Urinary bladder (tissue), 4 donors: ENCODE measurements around the gene ATXN3. TPM values are rescaled to one million over a fixed set of nuclear protein-coding genes. Genes with fewer than 3 reads are reported as not detected.

ENCODE experiments used
- DNase-seq: peaks from one replicate; pipeline ENCODE4 v3.0.0-alpha.2; 2015; ENCODE audit errors: extremely low spot score
- H3K27ac ChIP-seq: one replicate; pipeline ENCODE4 v1.5.1; 2013; ENCODE audit warnings: low read depth, mild to moderate bottlenecking, moderate library complexity
- H3K36me3 ChIP-seq: one replicate; pipeline ENCODE4 v1.6.1; 2013; ENCODE audit warnings: mild to moderate bottlenecking, moderate library complexity; ENCODE audit not compliant: insufficient read depth
- H3K4me1 ChIP-seq: one replicate; pipeline ENCODE4 v1.6.1; 2013; ENCODE audit warnings: mild to moderate bottlenecking, moderate library complexity; ENCODE audit not compliant: insufficient read depth
- H3K4me3 ChIP-seq: one replicate; pipeline ENCODE4 v1.5.1; 2013; ENCODE audit warnings: low read depth, low read length
- WGBS: extraction: QIAGEN DNeasy Blood & Tissue Kit; methylation state at CpG from one replicate; pipeline ENCODE4 v1.1.7; 2013; 5-methylcytosine and 5-hydroxymethylcytosine counted together
- polyA plus RNA-seq: library from polyadenylated mRNA; stranded (reverse); fragments of 200-250 nt; gene quantifications from one replicate; pipeline ENCODE4 v1.2.3, GENCODE V29; 2013
- total RNA-seq: library from RNA; depleted of rRNA; stranded (reverse); fragments of >200 nt; gene quantifications from one replicate; pipeline ENCODE4 v1.2.3, GENCODE V29; 2014
- donor health status: healthy with polysubstance abuse.
- donor health status: healthy.

Gene ATXN3
- total RNA-seq (68.0 TPM), polyA plus RNA-seq (14.9 TPM)

DNA sequence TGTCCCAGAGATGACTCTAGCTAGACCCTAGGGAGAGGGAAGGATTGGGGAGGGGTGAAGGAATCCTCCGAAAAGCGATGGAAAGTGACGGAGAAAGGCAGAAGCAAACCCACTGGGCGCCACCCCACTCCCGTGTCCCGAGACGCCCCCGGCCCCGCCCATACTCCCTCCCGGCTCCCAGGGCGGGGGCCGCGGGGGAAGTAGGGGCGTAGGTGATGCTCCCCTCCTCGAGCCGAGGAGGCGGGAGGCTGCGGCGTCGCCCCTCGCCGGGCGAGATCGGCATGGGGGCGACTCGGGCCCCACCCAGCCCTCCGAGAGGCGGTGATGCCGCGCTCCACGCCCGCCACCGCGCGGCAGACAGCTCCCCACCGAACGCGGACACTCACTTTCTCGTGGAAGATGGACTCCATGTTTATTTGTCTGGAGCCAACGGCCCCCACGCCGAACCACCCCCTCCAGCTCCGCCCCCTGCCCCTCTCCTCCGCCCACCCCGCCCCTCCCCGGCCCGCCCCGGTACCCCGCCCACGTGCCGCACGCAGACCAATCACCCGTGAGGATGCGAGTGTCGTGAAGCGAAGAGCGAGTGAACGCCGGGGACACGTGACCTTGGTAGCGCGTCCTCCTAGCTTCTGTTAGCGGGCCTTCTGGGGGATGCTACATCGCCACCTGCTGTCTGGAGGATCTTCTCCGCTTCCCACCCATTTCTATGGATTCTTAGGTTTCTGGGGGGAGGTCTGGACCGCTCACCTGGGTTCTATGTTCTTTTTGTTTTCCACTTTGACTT, at the start of gene ATXN3:
TSS of gene ATXN3 (minus strand) at position 440 of the 784 bp plus-strand sequence. CDS start at position 410, 30 bp downstream.
- Histone ChIP-seq H3K4me1 (peaks cover 2% of the 10 kb centered on the region), H3K27ac (peak within 1 kb of the TSS; percentile 95), H3K36me3 (no peaks in the 10 kb centered on the region), H3K4me3 (peak within 1 kb of the TSS; percentile 77)
- WGBS, result under 1% methylated on average over 66 of the region's 66 CpGs
- peak; percentile 95 for DNase-seq

DNA sequence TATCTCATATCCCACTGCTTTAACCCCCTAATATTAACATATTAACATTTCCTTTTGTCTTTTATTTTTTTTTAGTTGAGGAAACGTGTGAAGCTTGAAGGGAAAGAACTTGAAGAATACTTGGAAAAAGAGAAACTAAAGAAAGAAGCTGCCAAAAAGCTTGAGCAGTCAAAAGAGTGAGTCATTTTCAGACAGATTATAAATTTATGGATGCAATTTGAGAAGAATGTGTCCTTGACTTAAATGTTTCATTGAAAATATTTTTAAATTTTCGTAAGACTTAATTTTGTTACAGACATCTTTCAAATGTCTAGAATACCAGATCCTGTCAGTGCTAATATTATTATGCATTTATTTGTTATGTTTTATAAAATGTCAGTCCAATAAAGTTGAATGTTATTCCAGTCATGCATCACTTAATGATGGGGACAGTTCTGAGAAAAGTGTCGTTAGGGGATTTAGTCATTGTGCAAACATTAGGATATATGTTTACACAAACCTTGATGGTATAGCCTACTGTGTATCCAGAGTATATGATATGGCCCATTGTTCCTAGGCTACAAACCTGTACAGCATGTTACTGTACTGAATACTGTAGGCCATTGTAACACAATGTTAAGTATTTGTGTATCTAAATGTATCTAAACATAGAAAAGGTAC, 48.0 kb upstream of the ATXN3 start:
- WGBS, result 75% methylated on average over 3 of the region's 3 CpGs
- Histone ChIP-seq H3K4me3 (no peak overlapping the region), H3K27ac (no peak overlapping the region), H3K36me3 (peaks cover 10% of the 10 kb centered on the region), H3K4me1 (no peaks in the 10 kb centered on the region)
- no peak for DNase-seq

DNA sequence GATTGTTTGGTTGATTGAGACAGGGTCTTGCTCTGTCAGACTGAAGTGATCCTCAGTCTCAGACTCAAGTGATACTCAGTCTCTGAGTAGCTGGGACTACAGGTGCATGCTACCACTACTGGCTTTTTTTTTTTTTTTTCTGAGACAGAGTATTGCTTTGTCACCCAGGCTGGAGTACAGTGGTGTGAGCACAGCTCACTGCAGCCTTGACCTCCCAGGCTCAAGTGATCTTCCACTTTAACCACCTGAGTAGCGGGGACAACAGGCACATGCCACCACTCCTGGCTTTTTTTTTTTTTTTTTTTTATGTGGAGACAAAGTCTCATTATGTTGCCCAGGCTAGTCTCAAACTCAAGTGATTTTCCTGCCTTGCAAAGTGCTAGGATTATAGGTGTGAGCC, 47.2 kb upstream of the ATXN3 start:
- 97% methylated on average over 1 of the region's 1 CpG for WGBS
- DNase-seq, result no peak
- no peaks in the 10 kb centered on the region for H3K4me1 ChIP-seq
- no peak overlapping the region for H3K27ac ChIP-seq
- no peak overlapping the region for H3K4me3 ChIP-seq
- peaks cover 9% of the 10 kb centered on the region for H3K36me3 ChIP-seq

DNA sequence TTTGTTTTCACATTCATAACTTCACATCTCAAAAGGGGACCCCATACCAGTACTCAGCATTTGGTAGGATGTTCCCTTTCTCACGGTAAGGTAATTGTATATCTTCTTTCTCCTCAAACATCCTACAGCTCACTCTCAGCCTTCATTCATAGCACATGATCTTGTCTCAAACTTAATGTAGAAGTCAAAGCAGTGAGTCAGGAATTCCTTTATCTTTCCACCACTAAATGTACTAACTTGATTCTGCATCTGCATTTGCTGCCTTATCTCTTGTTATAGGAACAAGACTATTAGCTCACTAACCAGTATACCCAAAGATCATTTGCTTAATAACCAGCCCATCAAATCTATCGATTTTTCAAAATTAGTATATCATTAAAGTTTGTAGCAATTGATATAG, 38.3 kb upstream of the ATXN3 start:
- H3K4me3 ChIP-seq, result no peak overlapping the region
- no peaks in the 10 kb centered on the region for H3K4me1 ChIP-seq
- no peak overlapping the region for H3K27ac ChIP-seq
- WGBS, result 92% methylated on average over 2 of the region's 2 CpGs
- DNase-seq, result no peak
- H3K36me3 ChIP-seq, result peaks cover 1% of the 10 kb centered on the region

DNA sequence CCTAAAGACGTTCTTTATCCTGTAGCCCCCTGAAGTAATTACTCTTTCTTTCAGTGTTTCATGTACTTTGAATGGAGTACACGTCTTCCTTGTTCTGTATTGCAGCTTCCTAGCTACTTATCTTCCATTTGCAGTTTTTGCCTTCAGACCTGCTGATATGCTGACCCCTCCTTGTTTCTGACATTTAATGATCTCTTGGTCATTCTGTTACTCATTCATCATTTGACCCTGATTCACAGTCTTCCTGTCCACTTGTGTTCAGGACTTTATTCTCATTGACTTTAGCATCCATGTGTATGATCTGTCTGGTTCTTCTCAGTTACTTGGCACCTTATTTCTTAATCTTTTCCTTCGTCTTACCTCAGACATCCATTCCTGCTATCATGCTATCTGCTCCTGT, 37.6 kb upstream of the ATXN3 start:
- no peak overlapping the region for H3K4me3 ChIP-seq
- WGBS, result 85% methylated on average over 3 of the region's 3 CpGs
- no peaks in the 10 kb centered on the region for H3K4me1 ChIP-seq
- peaks cover 1% of the 10 kb centered on the region for H3K36me3 ChIP-seq
- no peak for DNase-seq
- no peak overlapping the region for H3K27ac ChIP-seq

DNA sequence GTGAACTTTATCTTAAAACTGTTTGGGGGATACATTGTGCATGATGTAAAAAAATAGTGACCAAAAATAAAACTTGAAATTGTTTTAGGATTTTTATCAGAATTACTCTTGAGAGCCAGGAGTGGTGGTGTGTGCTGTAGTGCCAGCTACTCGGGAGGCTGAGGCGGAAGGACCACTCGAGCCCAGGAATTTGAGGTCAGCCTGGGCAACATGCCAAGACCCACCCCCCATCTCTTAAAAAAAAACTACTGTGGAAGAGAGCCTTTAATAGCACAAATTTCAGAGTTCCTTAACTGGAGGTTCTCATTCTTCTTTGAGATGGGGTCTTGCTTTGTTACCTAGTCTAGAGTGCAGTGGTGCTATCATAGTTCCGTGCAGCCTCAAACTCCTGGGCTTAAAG, 36.9 kb upstream of the ATXN3 start:
- 75% methylated on average over 4 of the region's 4 CpGs for WGBS
- DNase-seq, result no peak
- no peak overlapping the region for H3K4me3 ChIP-seq
- H3K27ac ChIP-seq, result no peak overlapping the region
- no peaks in the 10 kb centered on the region for H3K4me1 ChIP-seq
- peaks cover 1% of the 10 kb centered on the region for H3K36me3 ChIP-seq

DNA sequence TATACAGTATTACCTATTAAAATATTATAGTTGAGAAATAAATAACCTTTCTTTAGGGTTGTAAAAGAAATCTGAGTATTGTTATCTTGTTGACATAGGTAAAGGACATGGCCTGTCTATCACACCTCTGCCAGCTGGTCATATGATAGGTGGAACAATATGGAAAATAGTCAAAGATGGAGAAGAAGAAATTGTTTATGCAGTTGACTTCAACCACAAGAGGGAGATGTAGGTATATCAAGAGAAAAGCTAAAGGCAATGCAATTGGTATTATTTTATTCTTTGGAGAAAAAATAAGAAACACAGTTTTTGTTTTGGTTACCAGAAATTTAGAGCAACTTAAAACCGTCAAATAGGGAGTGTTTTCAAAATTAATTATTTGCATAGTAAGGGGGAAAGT, 28.9 kb upstream of the ATXN3 start:
- peaks cover 2% of the 10 kb centered on the region for H3K36me3 ChIP-seq
- H3K4me3 ChIP-seq, result no peak overlapping the region
- DNase-seq, result no peak
- no peak overlapping the region for H3K27ac ChIP-seq
- 40% methylated on average over 1 of the region's 1 CpG for WGBS
- H3K4me1 ChIP-seq, result no peaks in the 10 kb centered on the region

DNA sequence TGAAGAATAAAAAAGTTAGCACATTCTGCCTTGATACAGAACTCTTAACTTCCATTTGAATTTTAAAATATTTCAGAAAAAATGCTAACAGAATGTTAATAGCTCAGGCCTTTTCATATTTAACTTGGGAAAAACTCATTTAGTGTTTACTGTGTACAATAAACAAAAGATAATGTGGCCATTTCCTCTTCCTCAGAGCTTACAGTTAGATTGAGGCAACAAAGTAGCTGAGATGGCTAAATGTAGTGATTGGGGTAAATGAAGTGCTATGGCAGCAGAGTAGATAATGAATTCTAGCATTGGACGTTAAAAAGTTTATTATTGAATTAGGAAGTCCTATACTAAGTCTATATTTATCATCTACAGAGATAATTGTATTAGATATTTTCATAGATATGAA, 28.1 kb upstream of the ATXN3 start:
- Histone ChIP-seq H3K36me3 (peaks cover 2% of the 10 kb centered on the region), H3K27ac (no peak overlapping the region), H3K4me1 (no peaks in the 10 kb centered on the region), H3K4me3 (no peak overlapping the region)
- 53% methylated on average over 1 of the region's 1 CpG for WGBS
- no peak for DNase-seq

DNA sequence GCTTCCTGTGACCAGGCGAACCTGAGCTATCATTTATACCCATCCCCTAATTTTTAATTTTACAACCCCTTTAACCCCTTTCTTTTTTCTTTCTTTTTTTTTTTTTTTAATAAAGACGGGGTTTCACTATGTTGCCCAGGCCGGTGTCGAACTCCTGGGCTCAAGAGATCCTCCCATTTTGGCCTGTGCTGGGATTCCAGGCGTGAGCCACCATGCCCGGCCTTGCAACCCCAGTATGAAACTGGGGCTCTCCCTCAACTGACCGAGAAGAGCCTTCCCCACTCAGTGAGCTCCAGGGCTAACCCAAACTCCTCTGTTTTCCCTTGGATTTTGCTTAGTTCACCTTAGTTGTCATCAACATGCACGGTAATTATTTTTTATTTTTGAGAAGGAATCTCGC, 16.4 kb upstream of the ATXN3 start:
- 33% methylated on average over 9 of the region's 9 CpGs for WGBS
- DNase-seq, result no peak
- H3K36me3 ChIP-seq, result peaks cover 2% of the 10 kb centered on the region
- H3K27ac ChIP-seq, result no peak overlapping the region
- no peaks in the 10 kb centered on the region for H3K4me1 ChIP-seq
- peak overlapping the region; percentile 69 for H3K4me3 ChIP-seq

DNA sequence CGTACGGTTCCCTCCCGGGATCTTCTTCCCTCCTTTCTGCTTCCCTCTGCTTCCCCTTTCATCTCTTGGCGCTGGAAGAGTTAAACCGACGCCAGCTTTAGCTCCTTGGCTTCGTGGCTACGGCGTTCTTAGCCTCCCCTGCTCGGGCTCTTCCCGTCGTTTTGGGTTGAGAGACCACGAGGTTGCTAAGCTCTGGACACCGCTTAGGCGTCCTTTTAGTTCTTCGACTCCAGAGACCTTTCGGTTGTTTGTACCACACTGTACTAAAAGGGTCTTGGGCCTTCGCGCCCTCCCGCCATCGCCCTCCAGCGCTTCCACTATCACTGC, 15.9 kb upstream of the ATXN3 start:
- Histone ChIP-seq H3K27ac (peak overlapping the region; percentile 88), H3K36me3 (peaks cover 2% of the 10 kb centered on the region), H3K4me3 (peak overlapping the region; percentile 69), H3K4me1 (no peaks in the 10 kb centered on the region)
- no peak for DNase-seq
- WGBS, result under 1% methylated on average over 22 of the region's 22 CpGs

DNA sequence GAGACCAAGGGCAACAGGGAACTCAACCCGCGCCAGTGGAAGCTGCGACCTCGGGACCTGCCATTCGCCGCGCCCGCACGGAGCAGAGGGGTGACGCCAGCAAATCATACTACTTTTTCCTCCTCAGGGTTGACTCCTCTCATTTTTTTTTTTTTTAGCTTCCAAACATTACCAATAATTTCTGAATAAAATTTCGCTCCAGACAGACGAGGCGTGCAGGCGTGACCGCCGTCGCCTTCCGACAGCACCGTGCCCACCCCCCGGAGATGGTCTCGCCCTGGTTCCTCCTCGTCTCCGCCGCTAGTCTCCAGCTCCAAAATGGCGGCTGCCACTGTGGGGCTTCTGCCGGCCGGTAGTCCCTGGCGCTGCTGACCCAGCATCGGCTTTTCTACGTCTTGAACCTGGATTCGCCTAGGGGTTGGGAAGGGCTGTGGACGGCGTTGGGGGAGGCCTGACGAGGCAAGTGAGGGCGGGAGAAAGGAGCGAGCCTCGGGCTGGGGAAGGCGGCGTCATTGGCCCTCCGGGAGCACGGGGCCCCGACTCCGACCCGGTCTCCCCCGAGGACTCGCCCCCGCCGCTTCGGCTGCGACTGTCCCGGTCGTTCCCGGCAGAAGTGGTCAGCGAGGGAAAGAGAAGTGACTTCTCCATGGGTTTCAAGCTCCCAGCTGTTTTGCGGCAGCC, 15.4 kb upstream of the ATXN3 start, which contains the start of the genes CPSF2 and NDUFB1:
TSS of gene CPSF2 (plus strand) at position 300 of the 681 bp plus-strand sequence. CDS start 9,016 bp downstream, outside the sequence.
TSS of gene NDUFB1 (minus strand) at position 37 of the 681 bp plus-strand sequence. CDS start 4,069 bp downstream, outside the sequence.
- Histone ChIP-seq H3K4me3 (peak within 1 kb of the TSS; percentile 69), H3K27ac (peak within 1 kb of the TSS; percentile 88), H3K4me1 (no peaks in the 10 kb centered on the region), H3K36me3 (peaks cover 2% of the 10 kb centered on the region)
- DNase-seq, result peak; percentile 45
- WGBS, result under 1% methylated on average over 55 of the region's 55 CpGs

DNA sequence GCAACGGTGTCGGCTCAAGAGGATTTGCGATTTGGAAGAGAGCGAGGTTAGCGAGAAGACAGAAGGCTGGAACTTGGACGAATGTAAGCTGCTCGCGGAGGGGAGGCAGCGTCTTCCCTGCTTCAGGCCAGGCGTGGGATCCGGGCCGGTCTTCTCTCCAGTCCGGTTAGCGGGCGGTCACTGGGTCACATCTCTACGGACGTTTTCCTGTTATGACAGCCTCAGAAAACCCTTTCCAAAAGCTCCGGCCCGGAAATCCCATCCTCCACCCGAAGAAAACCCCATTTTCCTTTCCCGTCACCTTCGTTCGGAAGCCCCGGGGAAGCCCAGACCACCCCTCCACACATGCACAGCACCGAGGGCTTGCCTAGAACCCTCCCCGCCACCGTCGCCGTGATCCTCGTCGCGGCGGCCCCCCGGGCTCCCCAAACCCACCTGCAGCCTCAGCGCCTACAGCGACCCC, 14.9 kb upstream of the ATXN3 start:
- Histone ChIP-seq H3K4me1 (no peaks in the 10 kb centered on the region), H3K36me3 (peaks cover 2% of the 10 kb centered on the region), H3K4me3 (peak overlapping the region; percentile 69), H3K27ac (peak overlapping the region; percentile 88)
- under 1% methylated on average over 36 of the region's 36 CpGs for WGBS
- DNase-seq, result no peak

DNA sequence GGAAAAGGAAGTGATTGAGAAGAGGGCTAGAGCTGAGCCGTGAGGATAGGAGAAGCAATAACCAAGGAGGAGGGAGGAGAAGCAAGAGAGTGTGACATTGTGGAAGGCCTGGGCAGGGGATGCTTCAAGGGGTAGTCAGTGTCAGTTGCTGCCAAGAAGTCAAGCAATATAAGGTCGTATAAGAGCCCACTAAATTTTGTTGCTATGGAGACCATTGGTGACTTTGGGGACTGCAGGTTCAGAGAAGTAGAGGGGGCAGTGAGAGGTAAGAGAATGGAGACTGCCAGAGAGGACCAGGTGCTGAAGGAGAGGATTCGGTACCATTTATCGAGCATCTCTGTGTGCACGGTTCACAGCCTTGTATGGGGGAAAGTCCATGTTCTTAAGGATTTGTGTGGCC, 3.1 kb upstream of the ATXN3 start:
- DNase-seq, result no peak
- Histone ChIP-seq H3K4me3 (no peak overlapping the region), H3K27ac (no peak overlapping the region), H3K36me3 (no peaks in the 10 kb centered on the region), H3K4me1 (no peaks in the 10 kb centered on the region)
- WGBS, result 75% methylated on average over 5 of the region's 5 CpGs
